Right cardiac atrium (tissue), 5 donors: ENCODE measurements around the gene OR5V1. TPM values are rescaled to one million over a fixed set of nuclear protein-coding genes. Genes with fewer than 3 reads are reported as not detected.
"Not testable (repeated sequence)": the region's sequence is repeated elsewhere in the genome, so short reads cannot be mapped to it uniquely, and the experiment has no call there.

Experiments used
- ATAC-seq, 2 donors: fragments of 200-7000 bp; cut with Tn5 transposase; one replicate each; pipeline versions ENCODE4 v1.8.0 to v1.9.1; 2020; ENCODE audit warnings: moderate library complexity in 2 of 2, mild to moderate bottlenecking in 1 of 2
- DNase-seq, 3 donors: peaks; one replicate each; pipeline ENCODE4 v3.0.0-alpha.2; 2020
- H3K27ac ChIP-seq: one replicate; pipeline ENCODE4 v1.5.1; 2013; ENCODE audit warnings: mild to moderate bottlenecking, low read length, control low read depth, moderate library complexity
- H3K27me3 ChIP-seq: one replicate; pipeline ENCODE4 v1.6.1; 2013; ENCODE audit not compliant: control insufficient read depth, insufficient read depth
- H3K4me1 ChIP-seq: one replicate; pipeline ENCODE4 v1.6.1; 2013; ENCODE audit warnings: low read length; ENCODE audit not compliant: control insufficient read depth, insufficient read depth
- H3K4me3 ChIP-seq: one replicate; pipeline ENCODE4 v1.5.1; 2013; ENCODE audit warnings: low read length, control low read depth
- H3K9me3 ChIP-seq: one replicate; pipeline ENCODE4 v1.6.1; 2013; ENCODE audit warnings: low read length; ENCODE audit not compliant: control insufficient read depth
- WGBS: extraction: QIAGEN DNeasy Blood & Tissue Kit; methylation state at CpG from one replicate; pipeline ENCODE4 v1.1.7; 2013; 5-methylcytosine and 5-hydroxymethylcytosine counted together
- intact Hi-C, 4 donors: fragments of 100-400 bp; cut with DNase I; formaldehyde crosslinking; loops; one replicate each; pipeline versions ENCODE4 v1.11.0 to v1.14.0; 2022 to 2023
- long read RNA-seq, 4 donors: library from polyadenylated mRNA; unstranded; transcript quantifications; one replicate each; pipeline ENCODE4 v2.0.0, GENCODE V29; 2020 to 2021
- polyA plus RNA-seq: library from polyadenylated mRNA; stranded (reverse); fragments of 200-250 nt; gene quantifications from one replicate; pipeline ENCODE4 v1.2.3, GENCODE V29; 2013
- total RNA-seq, 4 donors: library from RNA; stranded (reverse); fragmentation: NEBNext Ultra II Directional; extraction: Animal tissue kit (Norgen Biotek cat#: 25700); gene quantifications; one replicate each; pipeline ENCODE4 v1.2.1, GENCODE V29; 2021
- donor health status: healthy with polysubstance abuse.
- donor health status: DM: no; HTN: yes; CAD: no.
- donor health status: DM: no; HTN: no; CAD: no.
- donor health status: DM: no; HTN: yes; CAD: no; lungs with severe emphysema.
- donor health status: DM: yes; HTN: yes; CAD: no.

Gene OR5V1
- not detected for total RNA-seq
- not detected for polyA plus RNA-seq
- long read RNA-seq, donor 1, result 0 reads
- long read RNA-seq, donor 2, result 0 reads
- long read RNA-seq, donor 3, result 0 reads
- long read RNA-seq, donor 4, result 0 reads

DNA sequence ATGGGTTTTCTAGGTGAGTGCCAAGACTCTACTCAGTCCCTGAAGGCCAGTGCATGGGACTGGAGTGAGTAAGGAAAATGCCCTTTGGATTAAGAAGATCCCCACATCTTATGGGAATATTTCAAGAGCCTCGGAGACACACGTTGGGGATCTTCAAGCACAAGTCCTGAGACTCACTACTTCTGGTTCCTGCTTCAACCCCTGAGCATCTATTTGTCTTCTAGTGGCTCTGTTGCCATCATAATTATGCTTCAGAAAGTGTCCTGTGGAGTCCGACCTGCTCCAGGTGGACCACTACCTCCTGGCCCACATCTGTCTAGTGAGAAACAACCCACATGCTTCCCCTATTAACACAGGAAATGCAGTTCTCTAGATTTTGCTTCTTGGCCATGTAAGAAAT lies at the start of gene OR5V1:
Gene OR5V1 (minus strand): TSS at position 101 of the 400 bp plus-strand sequence. CDS start 12,670 bp downstream, outside the sequence.
- Histone ChIP-seq H3K4me3 (no peak within 1 kb of the TSS), H3K27me3 (no peaks in the 10 kb centered on the region), H3K9me3 (no peaks in the 10 kb centered on the region), H3K4me1 (no peaks in the 10 kb centered on the region), H3K27ac (no peak within 1 kb of the TSS)
- intact Hi-C loops, result no loop called here
- 75% methylated on average over 3 of the region's 3 CpGs for WGBS
- no peak for DNase-seq
- no peak for ATAC-seq

DNA sequence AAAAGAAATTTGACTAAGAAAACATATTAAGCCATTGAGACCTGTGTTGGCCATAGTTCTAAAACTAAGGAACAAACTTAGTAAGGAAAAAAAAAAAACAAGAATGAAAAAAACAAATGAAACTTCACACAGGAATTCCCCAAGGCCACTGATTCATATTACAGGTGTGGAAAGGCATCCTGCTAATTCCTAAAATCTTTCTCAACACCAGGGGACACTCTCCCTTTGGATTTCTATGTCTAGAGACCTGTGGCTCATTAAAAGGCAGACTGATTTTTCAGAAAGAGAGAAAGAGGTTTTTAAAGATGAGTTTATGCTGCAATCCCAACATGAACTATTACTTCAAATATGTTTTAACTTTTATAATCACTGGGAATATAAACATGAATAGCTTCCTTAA lies 45.9 kb upstream of the OR5V1 start, which contains the start of gene OR12D1:
Gene OR12D1 (plus strand): TSS at position 341 of the 400 bp plus-strand sequence.
- Histone ChIP-seq H3K27me3 (no peaks in the 10 kb centered on the region), H3K9me3 (no peaks in the 10 kb centered on the region), H3K4me3 (no peak within 1 kb of the TSS), H3K27ac (no peak within 1 kb of the TSS), H3K4me1 (no peaks in the 10 kb centered on the region)
- DNase-seq, result no peak
- ATAC-seq, result no peak
- intact Hi-C loops, result no loop called here

DNA sequence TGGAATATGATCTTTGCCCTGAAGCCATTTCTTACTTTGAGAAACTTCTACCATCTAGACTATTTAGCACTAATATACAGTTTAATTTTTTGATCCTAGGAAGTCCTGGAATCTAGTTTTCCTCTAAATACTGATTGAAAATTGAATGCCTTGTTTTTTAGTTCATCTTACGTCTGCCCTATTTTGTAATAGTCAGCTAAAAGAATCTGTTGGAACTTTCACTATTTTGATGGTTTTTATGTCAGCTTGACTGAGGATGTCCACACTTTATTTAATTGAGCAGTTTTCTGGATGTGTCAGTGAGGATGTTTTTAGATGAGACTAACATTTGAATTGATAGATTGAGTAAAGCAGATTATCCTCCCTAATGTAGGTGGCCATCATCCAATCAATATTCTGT lies 35.1 kb upstream of the OR5V1 start:
- Histone ChIP-seq H3K27me3 (no peaks in the 10 kb centered on the region), H3K27ac (no peak overlapping the region), H3K9me3 (no peaks in the 10 kb centered on the region), H3K4me1 (no peaks in the 10 kb centered on the region), H3K4me3 (no peak overlapping the region)
- DNase-seq (no peak), ATAC-seq (no peak)
- 85% methylated on average over 1 of the region's 1 CpG for WGBS
- intact Hi-C loops, result no loop called here

DNA sequence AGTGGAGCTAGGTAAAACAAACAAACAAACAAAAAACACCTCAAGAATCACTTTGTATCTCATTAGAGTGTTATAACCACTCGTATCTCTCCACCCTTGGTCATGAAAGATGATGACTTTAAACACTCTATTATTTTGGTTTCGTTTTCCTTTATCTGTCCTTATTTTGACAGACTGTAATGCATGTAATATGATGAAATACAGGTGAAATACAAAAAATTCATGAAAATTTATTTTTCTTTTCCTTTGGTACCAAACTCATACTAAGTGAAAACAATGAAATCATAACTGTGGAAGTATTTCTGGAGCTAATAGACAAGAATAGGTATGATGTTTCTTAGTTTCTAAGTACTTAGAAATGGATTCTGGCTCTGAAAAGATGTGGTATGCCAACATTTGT lies 30.9 kb upstream of the OR5V1 start:
- DNase-seq (no peak), ATAC-seq (no peak)
- Histone ChIP-seq H3K9me3 (no peaks in the 10 kb centered on the region), H3K4me1 (no peaks in the 10 kb centered on the region), H3K27me3 (no peaks in the 10 kb centered on the region), H3K4me3 (no peak overlapping the region), H3K27ac (no peak overlapping the region)
- WGBS, result 52% methylated on average over 2 of the region's 2 CpGs
- intact Hi-C loops, result no loop called here

DNA sequence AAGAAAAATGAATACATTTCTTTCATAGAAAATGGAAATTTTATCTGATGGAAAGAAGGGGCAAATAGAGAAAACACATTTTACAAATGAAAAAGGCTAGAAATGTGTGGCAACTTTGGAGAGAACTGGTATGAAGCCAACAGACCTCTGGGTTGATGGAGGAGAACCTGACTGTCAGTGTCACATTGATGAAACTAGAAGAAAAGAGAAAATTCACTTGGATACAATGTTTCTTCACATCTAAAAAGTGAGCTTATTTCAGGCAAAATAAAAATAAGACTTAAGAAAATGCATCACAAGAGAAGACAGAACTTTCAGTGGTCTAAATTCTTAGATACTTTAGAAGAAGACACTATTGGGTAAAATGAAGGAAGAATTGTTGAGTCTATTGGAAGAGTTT lies 26.7 kb upstream of the OR5V1 start, which contains the start of gene OR12D2:
Gene OR12D2 (plus strand): TSS at position 301 of the 400 bp plus-strand sequence. CDS start 1,069 bp downstream, outside the sequence.
- Histone ChIP-seq H3K4me3 (no peak within 1 kb of the TSS), H3K27me3 (no peaks in the 10 kb centered on the region), H3K27ac (no peak within 1 kb of the TSS), H3K9me3 (no peaks in the 10 kb centered on the region), H3K4me1 (no peaks in the 10 kb centered on the region)
- intact Hi-C loops, result no loop called here
- DNase-seq (no peak), ATAC-seq (no peak)

DNA sequence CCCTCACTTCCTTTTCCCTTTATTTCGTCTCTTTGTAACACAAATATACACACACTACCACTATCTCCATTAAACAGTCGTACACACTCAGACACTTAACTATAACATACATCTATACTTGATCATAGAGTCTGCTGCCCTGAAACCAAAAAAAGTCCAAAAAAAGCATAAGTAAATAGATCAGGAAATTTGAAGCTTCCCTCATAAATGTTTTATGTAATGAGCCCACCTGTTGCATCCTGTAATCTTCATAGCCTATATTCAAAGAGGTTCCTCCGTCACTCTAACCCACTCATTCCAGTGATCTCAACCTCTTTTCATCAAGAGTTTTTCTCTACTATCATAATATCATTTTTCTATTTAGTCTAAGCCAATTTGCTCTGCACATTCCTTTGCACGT lies 19.9 kb upstream of the OR5V1 start:
- ATAC-seq, result no peak
- H3K27me3 ChIP-seq, result no peaks in the 10 kb centered on the region

DNA sequence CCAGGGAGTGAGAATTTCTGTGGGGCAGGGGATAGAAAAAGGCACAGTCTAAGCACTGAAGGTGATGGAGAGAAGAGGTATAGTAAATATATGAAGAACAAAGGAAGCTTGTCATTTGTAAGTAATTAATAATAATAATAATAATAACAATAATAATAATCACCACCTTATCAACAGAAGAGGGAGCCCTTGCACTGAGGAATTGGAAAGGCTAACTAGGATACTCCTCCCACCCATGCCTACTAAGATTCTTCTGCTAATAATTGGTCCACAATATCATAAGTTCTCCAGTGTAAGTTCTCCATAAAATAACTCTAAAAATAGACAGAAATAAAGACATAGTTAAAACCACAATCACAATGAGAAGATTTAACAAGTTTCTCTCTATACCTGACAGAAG lies 7.3 kb upstream of the OR5V1 start:
- no peak for ATAC-seq
- no peak overlapping the region for H3K4me3 ChIP-seq

More for the DNA sequence above, 19.9 kb upstream of the OR5V1 start:
- Histone ChIP-seq H3K4me1 (no peaks in the 10 kb centered on the region), H3K9me3 (no peaks in the 10 kb centered on the region), H3K4me3 (no peak overlapping the region), H3K27ac (no peak overlapping the region)
- intact Hi-C loops, result no loop called here
- 33% methylated on average over 4 of the region's 4 CpGs for WGBS
- DNase-seq, result no peak

DNA sequence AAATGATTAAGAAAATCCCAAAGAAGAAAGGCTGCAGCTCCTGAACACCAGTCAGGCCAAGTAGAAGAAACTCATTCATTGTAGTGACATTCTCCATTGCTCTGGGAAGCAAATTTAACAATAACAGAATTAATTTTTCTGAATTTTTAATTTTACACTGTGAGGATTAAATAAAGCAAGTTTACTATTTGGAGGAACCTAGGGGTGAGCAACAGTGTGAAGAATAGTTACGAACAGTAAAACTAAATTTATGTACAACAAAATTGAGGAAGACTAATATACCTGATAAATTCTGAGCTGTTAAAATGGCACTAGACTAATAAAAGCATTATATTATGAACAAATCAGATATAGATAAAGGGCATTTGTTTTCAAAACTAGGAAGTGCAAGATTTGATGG lies 6.5 kb upstream of the OR5V1 start, which contains the start of gene OR12D3:
Gene OR12D3 (minus strand): TSS at position 101 of the 400 bp plus-strand sequence. CDS start 4 bp downstream, at position 97.
- ATAC-seq (no peak), DNase-seq (no peak)
- Histone ChIP-seq H3K27ac (no peak within 1 kb of the TSS), H3K4me1 (no peaks in the 10 kb centered on the region), H3K4me3 (no peak within 1 kb of the TSS), H3K9me3 (no peaks in the 10 kb centered on the region), H3K27me3 (no peaks in the 10 kb centered on the region)
- 86% methylated on average over 1 of the region's 1 CpG for WGBS
- intact Hi-C loops, result no loop called here

More for the DNA sequence above, 7.3 kb upstream of the OR5V1 start:
- no peaks in the 10 kb centered on the region for H3K4me1 ChIP-seq
- no peak for DNase-seq
- no peak overlapping the region for H3K27ac ChIP-seq
- H3K27me3 ChIP-seq, result no peaks in the 10 kb centered on the region
- intact Hi-C loops, result no loop called here
- no peaks in the 10 kb centered on the region for H3K9me3 ChIP-seq

DNA sequence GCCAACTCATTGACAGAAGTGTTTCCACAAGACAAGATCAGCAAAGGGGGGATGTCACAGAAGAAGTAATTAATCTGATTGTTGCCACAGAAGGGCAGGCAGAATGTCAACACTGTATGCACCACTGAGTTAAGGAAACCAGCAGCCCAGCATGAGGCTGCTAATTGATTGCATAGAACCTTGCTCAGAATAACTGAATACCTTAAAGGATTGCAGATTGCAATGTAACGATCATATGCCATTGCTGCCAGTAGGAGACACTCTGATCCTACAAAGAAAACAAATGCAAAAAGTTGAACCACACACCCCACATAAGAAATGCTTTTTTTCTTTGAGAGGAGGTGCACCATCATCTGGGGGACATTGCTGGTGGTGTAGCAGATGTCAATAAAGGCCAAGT lies 13.1 kb downstream of the OR5V1 start:
- no peaks in the 10 kb centered on the region for H3K9me3 ChIP-seq
- no peak overlapping the region for H3K27ac ChIP-seq
- H3K4me1 ChIP-seq, result no peaks in the 10 kb centered on the region
- H3K4me3 ChIP-seq, result no peak overlapping the region
- 51% methylated on average over 1 of the region's 1 CpG for WGBS
- ATAC-seq (no peak), DNase-seq (no peak)
- no peaks in the 10 kb centered on the region for H3K27me3 ChIP-seq
- intact Hi-C loops, result no loop called here

DNA sequence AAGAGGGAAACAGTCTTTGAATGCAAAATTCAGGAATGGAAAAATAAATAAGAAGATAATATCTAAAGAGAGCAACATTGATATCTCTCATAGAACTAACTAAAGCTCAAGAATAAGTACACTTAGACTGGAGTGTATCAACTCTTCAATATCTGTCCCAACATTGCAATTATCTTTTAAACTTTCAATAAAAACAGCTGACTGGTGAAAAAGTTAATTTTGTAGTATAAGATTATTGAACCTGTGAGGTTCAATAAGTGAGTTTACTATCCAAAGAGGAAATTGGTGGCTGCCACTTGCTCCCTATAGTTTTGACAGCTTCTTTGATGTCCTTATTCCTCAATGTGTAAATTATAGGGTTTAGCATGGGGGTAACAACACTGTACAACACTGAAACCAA lies 13.7 kb downstream of the OR5V1 start:
- no peak for DNase-seq
- intact Hi-C loops, result no loop called here
- Histone ChIP-seq H3K4me1 (no peaks in the 10 kb centered on the region), H3K27ac (no peak overlapping the region), H3K27me3 (no peaks in the 10 kb centered on the region), H3K4me3 (no peak overlapping the region), H3K9me3 (no peaks in the 10 kb centered on the region)
- ATAC-seq, result no peak

DNA sequence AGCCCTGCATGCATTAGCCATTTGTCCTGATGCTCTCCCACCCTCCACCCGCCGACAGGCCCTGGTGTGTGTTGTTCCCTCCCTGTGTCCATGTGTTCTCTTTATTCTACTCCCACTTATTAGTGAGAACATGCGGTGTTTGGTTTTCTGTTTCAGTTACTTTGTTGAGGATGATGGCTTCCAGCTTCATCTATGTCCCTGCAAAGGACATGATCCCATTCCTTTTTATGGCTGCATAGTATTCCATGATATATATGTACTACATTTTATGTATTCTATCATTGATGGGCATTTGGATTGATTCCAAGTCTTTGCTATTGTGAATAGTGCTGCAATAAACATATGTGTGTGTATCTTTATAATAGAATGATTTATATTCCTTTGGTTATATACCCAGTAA lies 19.3 kb downstream of the OR5V1 start:
- H3K4me3 ChIP-seq, H3K27ac ChIP-seq, ATAC-seq, DNase-seq, intact Hi-C loops, H3K27me3 ChIP-seq, H3K9me3 ChIP-seq, H3K4me1 ChIP-seq: not testable (repeated sequence)
- 87% methylated on average over 3 of the region's 3 CpGs for WGBS

DNA sequence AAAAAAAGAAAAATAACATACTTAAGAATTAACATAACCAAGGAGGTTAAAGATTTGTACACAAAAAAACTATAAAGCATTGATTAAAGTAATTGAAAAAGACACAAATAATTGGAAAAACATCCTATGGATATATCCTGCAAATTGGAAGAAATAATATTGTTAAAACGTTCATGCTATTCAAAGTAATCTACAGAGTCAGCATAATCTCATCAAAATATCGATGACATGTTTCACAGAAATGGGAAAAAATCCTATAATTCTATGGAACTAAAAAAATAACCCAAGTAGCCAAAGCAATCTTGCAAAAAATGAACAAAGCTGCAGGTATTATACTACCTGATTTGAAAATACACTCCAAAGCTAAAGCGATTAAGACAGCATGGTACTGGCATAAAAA lies 23.3 kb downstream of the OR5V1 start:
- Histone ChIP-seq H3K27ac (no peak overlapping the region), H3K4me1 (no peaks in the 10 kb centered on the region), H3K9me3 (no peaks in the 10 kb centered on the region), H3K4me3 (no peak overlapping the region), H3K27me3 (no peaks in the 10 kb centered on the region)
- WGBS, result 64% methylated on average over 3 of the region's 3 CpGs
- ATAC-seq (no peak), DNase-seq (no peak)
- intact Hi-C loops, result no loop called here
